22Rv1 (cell line): ENCODE data around the gene OR52D1.

Experiments used
- H3K27ac ChIP-seq: fragments of 450-650 bp; 2 replicates; pipeline ENCODE4 v1.5.1; 2017
- ZFX ChIP-seq: fragments of 450-650 bp; IDR thresholded peaks from 2 replicates; pipeline ENCODE4 v1.6.1; 2017; ENCODE audit warnings: antibody characterized with exemption, borderline replicate concordance
- TF ChIP-seq, protein P1 (sequence below): fragments of 450-650 bp; IDR thresholded peaks from 2 replicates; pipeline ENCODE4 v1.5.1; 2017; ENCODE audit warnings: mild to moderate bottlenecking

The OR52D1 gene

DNA sequence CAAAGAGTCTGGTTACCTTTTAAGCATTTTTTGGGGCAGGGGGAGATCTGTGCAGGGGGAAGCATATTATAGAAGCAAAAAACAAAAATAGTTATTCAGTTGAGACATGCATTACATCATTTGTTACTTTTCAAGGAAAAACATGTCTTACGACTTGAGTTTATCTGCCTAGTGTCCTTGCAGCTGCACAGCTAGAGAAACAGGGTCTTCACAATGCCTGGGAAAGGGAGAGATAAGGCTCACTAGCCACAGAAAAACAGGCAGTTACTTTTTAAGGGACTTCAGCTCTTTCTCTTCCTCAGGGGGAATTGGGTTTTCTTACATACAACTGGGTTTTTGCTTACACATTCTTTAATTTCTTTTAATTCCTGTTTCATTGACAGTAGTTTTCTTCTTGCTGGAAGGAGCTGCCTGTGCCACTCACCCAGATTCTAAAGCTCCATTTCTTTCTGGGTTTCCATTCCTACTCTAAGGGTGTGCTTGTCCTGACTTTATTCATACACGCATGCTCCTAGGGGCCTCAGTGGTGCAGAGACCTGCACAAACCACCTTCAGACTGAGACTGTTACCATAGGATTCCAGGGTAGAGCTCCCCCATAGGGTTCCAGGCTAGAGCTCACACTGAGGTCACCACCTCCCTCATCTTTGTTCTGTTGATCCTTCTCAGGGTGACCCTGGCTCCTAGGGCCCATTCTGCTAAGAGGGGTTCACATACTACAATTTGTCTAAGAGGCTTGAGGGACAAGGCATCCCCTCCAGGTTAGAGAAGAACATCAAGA is 42.8 kb downstream of the OR52D1 start:
- no peak overlapping the region for H3K27ac ChIP-seq
- TF ChIP-seq, protein P1, sequence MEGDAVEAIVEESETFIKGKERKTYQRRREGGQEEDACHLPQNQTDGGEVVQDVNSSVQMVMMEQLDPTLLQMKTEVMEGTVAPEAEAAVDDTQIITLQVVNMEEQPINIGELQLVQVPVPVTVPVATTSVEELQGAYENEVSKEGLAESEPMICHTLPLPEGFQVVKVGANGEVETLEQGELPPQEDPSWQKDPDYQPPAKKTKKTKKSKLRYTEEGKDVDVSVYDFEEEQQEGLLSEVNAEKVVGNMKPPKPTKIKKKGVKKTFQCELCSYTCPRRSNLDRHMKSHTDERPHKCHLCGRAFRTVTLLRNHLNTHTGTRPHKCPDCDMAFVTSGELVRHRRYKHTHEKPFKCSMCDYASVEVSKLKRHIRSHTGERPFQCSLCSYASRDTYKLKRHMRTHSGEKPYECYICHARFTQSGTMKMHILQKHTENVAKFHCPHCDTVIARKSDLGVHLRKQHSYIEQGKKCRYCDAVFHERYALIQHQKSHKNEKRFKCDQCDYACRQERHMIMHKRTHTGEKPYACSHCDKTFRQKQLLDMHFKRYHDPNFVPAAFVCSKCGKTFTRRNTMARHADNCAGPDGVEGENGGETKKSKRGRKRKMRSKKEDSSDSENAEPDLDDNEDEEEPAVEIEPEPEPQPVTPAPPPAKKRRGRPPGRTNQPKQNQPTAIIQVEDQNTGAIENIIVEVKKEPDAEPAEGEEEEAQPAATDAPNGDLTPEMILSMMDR = no peak
- no peak for TF ChIP-seq ZFX

DNA sequence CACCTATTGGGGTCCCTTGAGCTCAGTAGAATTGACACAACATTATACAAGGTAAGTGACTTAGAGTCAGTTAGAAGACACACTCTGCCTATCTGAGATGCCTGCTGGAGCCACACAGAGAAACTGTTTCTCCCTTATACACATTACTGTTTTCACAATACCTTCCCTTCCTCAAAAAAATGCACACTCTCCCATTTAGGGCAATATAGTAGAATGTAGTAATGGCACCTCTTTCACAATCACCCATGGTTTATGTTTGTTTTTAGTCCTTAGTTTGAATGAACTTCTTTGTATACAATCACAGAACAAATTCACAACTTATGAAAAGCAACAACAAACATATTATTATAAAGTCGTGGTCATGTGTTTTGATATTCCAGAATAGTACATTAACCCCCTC is 45.6 kb downstream of the OR52D1 start:
- TF ChIP-seq ZFX = no peak
- TF ChIP-seq, protein P1 = no peak
- H3K27ac ChIP-seq = no peak overlapping the region

DNA sequence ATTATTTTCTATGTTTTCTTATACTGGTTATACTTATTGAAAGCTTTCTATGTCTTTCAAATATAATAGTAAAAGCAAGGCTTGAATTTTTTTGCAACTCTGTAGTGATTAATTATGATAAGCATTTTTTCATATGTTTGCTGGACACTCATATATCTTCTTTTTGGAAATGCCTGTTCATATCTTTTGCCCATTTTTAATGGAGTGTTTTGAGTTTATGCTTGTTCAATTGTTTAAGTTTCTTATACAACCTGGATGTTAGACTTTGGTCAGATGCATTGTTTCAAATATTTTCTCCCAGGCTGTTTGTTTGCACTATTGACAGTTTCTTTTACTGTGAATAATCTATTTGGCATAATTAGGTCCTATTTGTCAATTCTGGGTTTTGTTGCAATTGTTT is 48.0 kb downstream of the OR52D1 start:
- H3K27ac ChIP-seq = no peak overlapping the region
- no peak for TF ChIP-seq ZFX
- TF ChIP-seq, protein P1 = no peak
